Suprapubic skin (tissue), 4 donors: ENCODE measurements around the gene COL18A1.

Experiments used
- EP300 ChIP-seq: sonication (generic); formaldehyde crosslinking; IDR thresholded peaks from one replicate; pipeline ENCODE4 v1.6.1; 2017; ENCODE audit warnings: antibody characterized with exemption
- POLR2A ChIP-seq, 2 donors: fragments of 450-650 bp; IDR thresholded peaks; one replicate each; pipeline ENCODE4 v1.6.1; 2017; ENCODE audit warnings: antibody characterized with exemption in 2 of 2, mild to moderate bottlenecking in 2 of 2, moderate library complexity in 2 of 2
- POLR2AphosphoS5 ChIP-seq, 3 donors: sonication (generic); formaldehyde crosslinking; IDR thresholded peaks; one replicate each; pipeline ENCODE4 v1.6.1; 2017; ENCODE audit warnings: antibody characterized with exemption in 3 of 3
- TF ChIP-seq, protein P1 (sequence below), 2 donors: fragments of 200-600 bp in 1 of 2; fragments of 450-650 bp in 1 of 2; sonication (generic) in 1 of 2; IDR thresholded peaks; one replicate each; pipeline ENCODE4 v1.5.1; 2016 to 2019; ENCODE audit warnings: antibody characterized with exemption in 2 of 2, mild to moderate bottlenecking in 1 of 2, moderate library complexity in 1 of 2

DNA sequence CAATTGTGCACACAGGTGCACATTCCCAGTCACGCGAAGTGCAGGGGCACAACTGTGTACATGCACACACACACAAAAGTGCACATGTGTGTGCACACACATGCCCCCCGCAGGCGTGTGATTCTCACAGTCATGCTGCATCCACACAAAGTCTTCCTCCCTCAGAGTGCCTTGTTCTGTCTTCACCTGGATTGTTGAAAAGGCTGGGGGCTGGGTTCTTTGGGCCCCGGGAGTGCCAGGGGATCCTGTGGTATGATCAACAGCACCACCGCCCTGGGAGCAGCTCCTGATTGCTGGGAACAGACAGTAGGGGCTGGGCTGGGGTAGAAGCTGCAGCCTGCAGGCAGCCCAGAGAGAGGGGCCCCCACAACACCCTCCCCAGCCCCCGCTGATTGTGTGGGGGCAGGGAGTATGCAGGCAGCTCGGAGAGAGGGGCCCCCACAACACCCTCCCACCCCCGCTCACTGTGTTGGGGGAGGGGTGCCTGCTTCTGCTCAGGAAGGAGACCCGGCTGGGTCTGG is 3.4 kb downstream of the COL18A1 start:
- TF ChIP-seq, protein P1, sequence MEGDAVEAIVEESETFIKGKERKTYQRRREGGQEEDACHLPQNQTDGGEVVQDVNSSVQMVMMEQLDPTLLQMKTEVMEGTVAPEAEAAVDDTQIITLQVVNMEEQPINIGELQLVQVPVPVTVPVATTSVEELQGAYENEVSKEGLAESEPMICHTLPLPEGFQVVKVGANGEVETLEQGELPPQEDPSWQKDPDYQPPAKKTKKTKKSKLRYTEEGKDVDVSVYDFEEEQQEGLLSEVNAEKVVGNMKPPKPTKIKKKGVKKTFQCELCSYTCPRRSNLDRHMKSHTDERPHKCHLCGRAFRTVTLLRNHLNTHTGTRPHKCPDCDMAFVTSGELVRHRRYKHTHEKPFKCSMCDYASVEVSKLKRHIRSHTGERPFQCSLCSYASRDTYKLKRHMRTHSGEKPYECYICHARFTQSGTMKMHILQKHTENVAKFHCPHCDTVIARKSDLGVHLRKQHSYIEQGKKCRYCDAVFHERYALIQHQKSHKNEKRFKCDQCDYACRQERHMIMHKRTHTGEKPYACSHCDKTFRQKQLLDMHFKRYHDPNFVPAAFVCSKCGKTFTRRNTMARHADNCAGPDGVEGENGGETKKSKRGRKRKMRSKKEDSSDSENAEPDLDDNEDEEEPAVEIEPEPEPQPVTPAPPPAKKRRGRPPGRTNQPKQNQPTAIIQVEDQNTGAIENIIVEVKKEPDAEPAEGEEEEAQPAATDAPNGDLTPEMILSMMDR (IDR thresholded peaks at IDR 0.05): no peak
- no peak for TF ChIP-seq POLR2A (IDR thresholded peaks at IDR 0.05)
- no peak for TF ChIP-seq POLR2AphosphoS5 (IDR thresholded peaks at IDR 0.05)
- no peak for TF ChIP-seq EP300
